Measurements from ENCODE around the gene TP53BP2. TPM values are rescaled to one million over a fixed set of nuclear protein-coding genes. Genes with fewer than 3 reads are reported as not detected.
A peak's percentile ranks its signal among the peaks of the same experiment; 100 is the strongest.
"Not testable (repeated sequence)": the region's sequence is repeated elsewhere in the genome, so short reads cannot be mapped to it uniquely, and the experiment has no call there.

Gene TP53BP2, protein sequence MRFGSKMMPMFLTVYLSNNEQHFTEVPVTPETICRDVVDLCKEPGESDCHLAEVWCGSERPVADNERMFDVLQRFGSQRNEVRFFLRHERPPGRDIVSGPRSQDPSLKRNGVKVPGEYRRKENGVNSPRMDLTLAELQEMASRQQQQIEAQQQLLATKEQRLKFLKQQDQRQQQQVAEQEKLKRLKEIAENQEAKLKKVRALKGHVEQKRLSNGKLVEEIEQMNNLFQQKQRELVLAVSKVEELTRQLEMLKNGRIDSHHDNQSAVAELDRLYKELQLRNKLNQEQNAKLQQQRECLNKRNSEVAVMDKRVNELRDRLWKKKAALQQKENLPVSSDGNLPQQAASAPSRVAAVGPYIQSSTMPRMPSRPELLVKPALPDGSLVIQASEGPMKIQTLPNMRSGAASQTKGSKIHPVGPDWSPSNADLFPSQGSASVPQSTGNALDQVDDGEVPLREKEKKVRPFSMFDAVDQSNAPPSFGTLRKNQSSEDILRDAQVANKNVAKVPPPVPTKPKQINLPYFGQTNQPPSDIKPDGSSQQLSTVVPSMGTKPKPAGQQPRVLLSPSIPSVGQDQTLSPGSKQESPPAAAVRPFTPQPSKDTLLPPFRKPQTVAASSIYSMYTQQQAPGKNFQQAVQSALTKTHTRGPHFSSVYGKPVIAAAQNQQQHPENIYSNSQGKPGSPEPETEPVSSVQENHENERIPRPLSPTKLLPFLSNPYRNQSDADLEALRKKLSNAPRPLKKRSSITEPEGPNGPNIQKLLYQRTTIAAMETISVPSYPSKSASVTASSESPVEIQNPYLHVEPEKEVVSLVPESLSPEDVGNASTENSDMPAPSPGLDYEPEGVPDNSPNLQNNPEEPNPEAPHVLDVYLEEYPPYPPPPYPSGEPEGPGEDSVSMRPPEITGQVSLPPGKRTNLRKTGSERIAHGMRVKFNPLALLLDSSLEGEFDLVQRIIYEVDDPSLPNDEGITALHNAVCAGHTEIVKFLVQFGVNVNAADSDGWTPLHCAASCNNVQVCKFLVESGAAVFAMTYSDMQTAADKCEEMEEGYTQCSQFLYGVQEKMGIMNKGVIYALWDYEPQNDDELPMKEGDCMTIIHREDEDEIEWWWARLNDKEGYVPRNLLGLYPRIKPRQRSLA
- 57.9 and 59.2 TPM in 2 replicates for total RNA-seq
- long read RNA-seq, full-length matches to known transcripts, result 1 of 31 reads
- long read RNA-seq, partial matches to known transcripts, result 30 of 31 reads
- long read RNA-seq, other reads (novel, unspliced or antisense), result 0 of 31 reads

GRCh38 chr1:223845810-223846682 lies at the start of gene TP53BP2:
Gene TP53BP2, minus strand, starts transcription at chr1:223845947. Its CDS starts 267 bp downstream, at chr1:223845680.
- TF ChIP-seq CTCF (IDR thresholded peaks at IDR 0.05; ENCODE audit: unreplicated experiment), result peak; percentile 77
- peaks cover 10% of the 10 kb centered on the region for H3K27me3 Mint-ChIP-seq
- DNase-seq (ENCODE audit: low spot score, unreplicated experiment), result peak; percentile 83
- H3K9me3 Mint-ChIP-seq (ENCODE audit: low read depth), result no peaks in the 10 kb centered on the region
- peak within 1 kb of the TSS; percentile 99 for H3K27ac Mint-ChIP-seq
- no peaks in the 10 kb centered on the region for H3K36me3 Mint-ChIP-seq (ENCODE audit: insufficient read depth)
- H3K4me1 Mint-ChIP-seq (ENCODE audit: low read depth), result peaks cover 13% of the 10 kb centered on the region
- H3K4me3 Mint-ChIP-seq (ENCODE audit: low read depth), result peak within 1 kb of the TSS; percentile 93

DNA sequence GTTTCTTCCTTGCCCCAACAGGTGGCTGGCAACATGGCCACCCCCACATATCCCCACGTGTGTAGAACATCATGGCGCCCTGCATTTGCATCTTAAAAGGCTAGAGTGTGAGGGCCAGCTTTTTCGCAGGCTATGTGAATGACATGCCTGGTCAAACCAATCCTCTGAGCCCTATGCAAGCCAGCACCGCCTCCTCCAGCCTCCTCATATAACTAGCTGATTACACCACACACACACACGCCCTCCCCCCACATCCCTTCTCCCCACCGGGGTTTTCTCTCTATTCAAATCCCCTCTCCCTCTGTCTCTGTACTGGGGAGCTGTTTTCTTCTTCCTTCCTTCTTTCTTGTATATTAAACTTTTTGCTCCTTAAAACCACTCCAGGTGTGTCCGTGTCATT lies 44.7 kb upstream of the TP53BP2 start:
- not testable (repeated sequence) for H3K36me3 Mint-ChIP-seq (ENCODE audit: insufficient read depth); H3K27me3 Mint-ChIP-seq; H3K9me3 Mint-ChIP-seq (ENCODE audit: low read depth); H3K27ac Mint-ChIP-seq; H3K4me3 Mint-ChIP-seq (ENCODE audit: low read depth); DNase-seq (ENCODE audit: low spot score, unreplicated experiment)
- peaks cover 10% of the 10 kb centered on the region for H3K4me1 Mint-ChIP-seq (ENCODE audit: low read depth)

DNA sequence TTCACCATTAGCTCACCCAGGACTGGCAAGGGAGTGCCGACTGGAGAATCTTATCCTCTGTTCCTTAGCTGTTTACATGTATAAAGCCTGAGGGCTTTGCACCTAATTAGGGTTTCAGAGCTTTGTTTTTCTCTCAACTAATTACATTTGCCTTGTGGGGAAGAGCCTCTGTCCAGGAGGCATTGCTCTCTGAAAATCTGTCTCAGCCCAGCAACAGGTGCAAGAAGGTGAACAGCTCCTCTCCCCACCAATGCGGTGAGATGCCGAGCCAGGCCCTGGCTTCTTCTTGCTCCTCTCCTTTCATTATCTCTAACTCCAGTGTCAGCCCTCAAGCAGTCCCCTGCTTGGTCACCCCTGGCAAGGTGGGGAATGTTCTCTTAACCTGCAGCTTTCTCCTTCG lies 43.6 kb upstream of the TP53BP2 start:
- H3K4me3 Mint-ChIP-seq (ENCODE audit: low read depth); H3K27ac Mint-ChIP-seq; H3K9me3 Mint-ChIP-seq (ENCODE audit: low read depth); H3K27me3 Mint-ChIP-seq; H3K36me3 Mint-ChIP-seq (ENCODE audit: insufficient read depth); DNase-seq (ENCODE audit: low spot score, unreplicated experiment): not testable (repeated sequence)
- H3K4me1 Mint-ChIP-seq (ENCODE audit: low read depth), result peaks cover 10% of the 10 kb centered on the region

DNA sequence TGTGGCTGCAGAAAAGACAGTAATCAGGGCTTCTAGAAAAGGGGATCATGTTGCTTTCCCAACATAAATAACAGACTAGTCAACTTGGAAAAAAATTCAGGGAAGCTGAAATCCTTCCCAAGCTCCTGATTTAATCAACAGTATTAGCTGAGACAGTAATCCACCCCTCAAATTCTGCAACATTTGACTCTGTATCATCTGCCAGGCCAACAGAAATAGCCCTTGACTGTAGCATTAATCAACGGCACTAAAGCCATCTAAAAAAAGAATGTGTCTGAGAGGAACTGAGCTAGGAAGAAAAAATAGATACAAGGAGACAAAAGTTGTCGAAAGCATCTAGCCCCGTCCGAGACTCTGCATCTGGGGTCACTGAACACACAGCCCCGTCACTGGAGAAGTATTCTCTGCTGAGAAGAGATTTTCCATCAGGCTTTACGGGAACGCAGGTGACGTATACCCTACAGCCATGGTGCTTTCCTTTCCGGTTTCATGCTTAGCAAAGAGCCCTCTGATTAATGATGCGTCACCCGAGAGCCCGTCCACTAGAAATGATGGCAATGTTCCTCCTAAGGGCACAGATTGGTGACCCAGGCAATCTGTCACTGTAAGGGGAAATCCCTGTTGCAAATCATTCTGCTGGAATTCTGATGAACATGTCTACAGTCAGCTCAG lies 42.1 kb upstream of the TP53BP2 start:
- Mint-ChIP-seq H3K27me3 (peaks cover 3% of the 10 kb centered on the region), H3K9me3 (ENCODE audit: low read depth) (no peaks in the 10 kb centered on the region), H3K4me1 (ENCODE audit: low read depth) (peaks cover 10% of the 10 kb centered on the region), H3K4me3 (ENCODE audit: low read depth) (no peak overlapping the region), H3K36me3 (ENCODE audit: insufficient read depth) (no peaks in the 10 kb centered on the region), H3K27ac (peak overlapping the region; percentile 91)
- no peak for TF ChIP-seq CTCF (IDR thresholded peaks at IDR 0.05; ENCODE audit: unreplicated experiment)
- no peak for DNase-seq (ENCODE audit: low spot score, unreplicated experiment)

DNA sequence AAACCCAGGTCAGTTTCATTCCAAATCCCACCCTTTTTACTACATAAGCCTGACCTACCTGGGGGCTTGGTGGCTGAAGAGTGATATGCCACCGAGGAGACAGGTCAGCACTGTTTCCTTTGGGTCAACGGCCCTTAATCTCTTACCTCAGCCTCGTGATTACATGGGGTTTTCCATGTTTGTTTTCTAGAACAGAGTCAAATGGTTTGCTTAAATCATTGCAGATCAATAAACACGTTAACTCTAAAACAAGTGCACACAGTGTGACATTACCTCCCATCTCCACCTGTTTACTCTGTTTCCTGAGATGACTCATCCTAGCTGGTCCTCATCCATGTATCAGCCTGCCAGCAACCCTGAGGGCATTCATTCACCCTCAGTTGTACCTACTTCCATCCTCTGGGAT lies 40.8 kb upstream of the TP53BP2 start:
- Mint-ChIP-seq H3K9me3 (ENCODE audit: low read depth) (no peaks in the 10 kb centered on the region), H3K27ac (no peak overlapping the region), H3K4me3 (ENCODE audit: low read depth) (no peak overlapping the region), H3K36me3 (ENCODE audit: insufficient read depth) (no peaks in the 10 kb centered on the region), H3K4me1 (ENCODE audit: low read depth) (peaks cover 10% of the 10 kb centered on the region), H3K27me3 (peaks cover 3% of the 10 kb centered on the region)
- no peak for TF ChIP-seq CTCF (IDR thresholded peaks at IDR 0.05; ENCODE audit: unreplicated experiment)
- DNase-seq (ENCODE audit: low spot score, unreplicated experiment), result no peak

Measured in progenitor cell of endocrine pancreas (in vitro differentiated cells).